Vagina (tissue), 2 donors: ENCODE measurements around the gene VPS41. TPM values are rescaled to one million over a fixed set of nuclear protein-coding genes. Genes with fewer than 3 reads are reported as not detected.

Source experiments
- DNase-seq, 2 donors: peaks; one replicate each; pipeline ENCODE4 v3.0.0-alpha.2; 2017; ENCODE audit errors: extremely low spot score in 2 of 2
- H3K27ac ChIP-seq: fragments of 200-600 bp; sonication (generic); one replicate; pipeline ENCODE4 v1.5.1; 2019
- H3K27me3 ChIP-seq: fragments of 200-600 bp; sonication (generic); one replicate; pipeline ENCODE4 v1.5.1; 2019
- H3K36me3 ChIP-seq, 2 donors: fragments of 200-600 bp; sonication (generic); one replicate each; pipeline ENCODE4 v1.5.1; 2017 to 2019
- H3K4me1 ChIP-seq: fragments of 200-600 bp; sonication (generic); one replicate; pipeline ENCODE4 v1.5.1; 2019
- H3K4me3 ChIP-seq, 2 donors: fragments of 200-600 bp; sonication (generic); 1 replicate in 1 of 2; 2 replicates in 1 of 2; pipeline ENCODE4 v1.5.1; 2016 to 2019
- H3K9me3 ChIP-seq: fragments of 200-600 bp; sonication (generic); one replicate; pipeline ENCODE4 v1.5.1; 2019
- POLR2A ChIP-seq, 2 donors: fragments of 450-650 bp; IDR thresholded peaks; one replicate each; pipeline ENCODE4 v1.6.1; 2017; ENCODE audit warnings: antibody characterized with exemption in 2 of 2, mild to moderate bottlenecking in 2 of 2, moderate library complexity in 2 of 2
- POLR2AphosphoS5 ChIP-seq, 2 donors: sonication (generic); formaldehyde crosslinking; IDR thresholded peaks; one replicate each; pipeline ENCODE4 v1.9.0; 2017; ENCODE audit warnings: antibody characterized with exemption in 2 of 2, mild to moderate bottlenecking in 2 of 2, low read depth in 1 of 2; ENCODE audit not compliant: insufficient read depth in 1 of 2
- intact Hi-C: fragments of 100-400 bp; cut with DNase I; formaldehyde crosslinking; loops from one replicate; pipeline ENCODE4 v1.15.1; 2023
- total RNA-seq: library from RNA; depleted of rRNA; stranded (reverse); fragments of >200 nt; gene quantifications from one replicate; pipeline ENCODE4 v1.2.3, GENCODE V29; 2016
- TF ChIP-seq, protein P1 (sequence below), 3 experiments: fragments of 450-650 bp in 2 of 3; fragments of 200-600 bp in 1 of 3; sonication (generic) in 1 of 3; IDR thresholded peaks; one replicate each; pipeline ENCODE4 v1.5.1; 2017 to 2019; ENCODE audit warnings: antibody characterized with exemption in 3 of 3, mild to moderate bottlenecking in 2 of 3, moderate library complexity in 2 of 3

VPS41 gene
- total RNA-seq, 1 donor from 2014 or later: 46.7 TPM

DNA sequence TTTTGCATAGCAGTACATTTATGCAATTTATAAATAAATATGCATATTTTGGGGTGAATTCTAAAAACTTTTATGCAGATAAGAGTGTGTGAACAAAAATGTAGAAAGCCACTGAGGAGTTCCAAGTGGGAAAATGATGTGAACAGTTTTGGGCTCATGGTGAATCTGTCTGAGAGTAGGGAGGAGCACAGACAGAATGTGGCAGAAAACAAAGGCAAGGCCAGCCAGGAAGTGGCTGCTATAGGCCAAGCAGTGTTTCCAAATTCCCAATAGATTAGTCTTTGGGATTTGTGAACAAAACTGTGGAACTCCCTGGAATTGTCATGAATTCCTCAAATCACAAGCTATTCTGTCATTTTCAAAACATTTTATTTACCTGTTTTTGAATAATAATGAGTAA is 204.2 kb downstream of the VPS41 start:
- H3K4me3 ChIP-seq: no peak overlapping the region
- no peaks in the 10 kb centered on the region for H3K9me3 ChIP-seq
- intact Hi-C loops: no loop called here
- H3K27ac ChIP-seq: no peak overlapping the region
- DNase-seq: no peak
- no peaks in the 10 kb centered on the region for H3K27me3 ChIP-seq
- no peak for TF ChIP-seq POLR2AphosphoS5 (IDR thresholded peaks at IDR 0.05; ENCODE audit: insufficient read depth in 1 of 2, low read depth in 1 of 2)
- TF ChIP-seq, protein P1, sequence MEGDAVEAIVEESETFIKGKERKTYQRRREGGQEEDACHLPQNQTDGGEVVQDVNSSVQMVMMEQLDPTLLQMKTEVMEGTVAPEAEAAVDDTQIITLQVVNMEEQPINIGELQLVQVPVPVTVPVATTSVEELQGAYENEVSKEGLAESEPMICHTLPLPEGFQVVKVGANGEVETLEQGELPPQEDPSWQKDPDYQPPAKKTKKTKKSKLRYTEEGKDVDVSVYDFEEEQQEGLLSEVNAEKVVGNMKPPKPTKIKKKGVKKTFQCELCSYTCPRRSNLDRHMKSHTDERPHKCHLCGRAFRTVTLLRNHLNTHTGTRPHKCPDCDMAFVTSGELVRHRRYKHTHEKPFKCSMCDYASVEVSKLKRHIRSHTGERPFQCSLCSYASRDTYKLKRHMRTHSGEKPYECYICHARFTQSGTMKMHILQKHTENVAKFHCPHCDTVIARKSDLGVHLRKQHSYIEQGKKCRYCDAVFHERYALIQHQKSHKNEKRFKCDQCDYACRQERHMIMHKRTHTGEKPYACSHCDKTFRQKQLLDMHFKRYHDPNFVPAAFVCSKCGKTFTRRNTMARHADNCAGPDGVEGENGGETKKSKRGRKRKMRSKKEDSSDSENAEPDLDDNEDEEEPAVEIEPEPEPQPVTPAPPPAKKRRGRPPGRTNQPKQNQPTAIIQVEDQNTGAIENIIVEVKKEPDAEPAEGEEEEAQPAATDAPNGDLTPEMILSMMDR (IDR thresholded peaks at IDR 0.05): no peak
- TF ChIP-seq POLR2A (IDR thresholded peaks at IDR 0.05): no peak
- no peaks in the 10 kb centered on the region for H3K4me1 ChIP-seq
- H3K36me3 ChIP-seq: no peaks in the 10 kb centered on the region

- no peak overlapping the region for H3K4me3 ChIP-seq
- TF ChIP-seq POLR2A (IDR thresholded peaks at IDR 0.05): no peak
- TF ChIP-seq, protein P1 (IDR thresholded peaks at IDR 0.05): no peak
- no peak for TF ChIP-seq POLR2AphosphoS5 (IDR thresholded peaks at IDR 0.05; ENCODE audit: insufficient read depth in 1 of 2, low read depth in 1 of 2)
- no peak overlapping the region for H3K27ac ChIP-seq
- no peaks in the 10 kb centered on the region for H3K36me3 ChIP-seq
- intact Hi-C loops: no loop called here
- no peak for DNase-seq
- no peaks in the 10 kb centered on the region for H3K27me3 ChIP-seq
- no peaks in the 10 kb centered on the region for H3K4me1 ChIP-seq
- H3K9me3 ChIP-seq: no peaks in the 10 kb centered on the region
Measured at GRCh38 chr7:38704041-38704547, 204.9 kb downstream of the VPS41 start.

GRCh38 chr7:38703093-38703492 is 205.9 kb downstream of the VPS41 start:
- H3K36me3 ChIP-seq: no peaks in the 10 kb centered on the region
- H3K4me3 ChIP-seq: no peak overlapping the region
- no peaks in the 10 kb centered on the region for H3K4me1 ChIP-seq
- H3K27me3 ChIP-seq: no peaks in the 10 kb centered on the region
- intact Hi-C loops: no loop called here
- DNase-seq: no peak
- H3K9me3 ChIP-seq: no peaks in the 10 kb centered on the region
- TF ChIP-seq, protein P1 (IDR thresholded peaks at IDR 0.05): no peak
- TF ChIP-seq POLR2A (IDR thresholded peaks at IDR 0.05) (no peak), POLR2AphosphoS5 (IDR thresholded peaks at IDR 0.05; ENCODE audit: insufficient read depth in 1 of 2, low read depth in 1 of 2) (no peak)
- no peak overlapping the region for H3K27ac ChIP-seq

DNA sequence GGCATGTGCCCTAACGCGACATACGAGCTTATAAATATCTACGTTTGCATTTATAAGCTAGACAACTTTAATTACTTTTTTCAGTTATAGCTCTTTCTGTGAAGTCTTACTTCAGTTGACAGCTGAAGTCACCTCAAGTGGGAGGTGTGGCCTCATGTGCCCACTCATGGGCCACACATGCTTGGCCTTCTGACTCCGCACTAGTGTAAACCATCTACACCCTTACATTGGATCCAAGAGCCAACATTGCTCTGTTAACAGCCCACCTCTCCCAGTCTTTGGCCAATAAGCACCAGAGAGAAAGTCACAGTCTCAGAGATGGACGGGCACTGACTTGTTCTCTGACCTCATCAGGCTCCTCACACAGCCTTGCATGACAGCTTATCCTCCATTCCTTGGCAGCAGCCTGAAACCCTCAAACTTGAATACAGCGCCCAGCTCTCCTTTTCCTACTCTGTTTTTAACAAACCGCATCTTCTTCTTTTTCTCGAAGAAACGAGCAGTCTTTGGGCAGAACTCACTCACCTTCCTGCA is 206.9 kb downstream of the VPS41 start:
- Histone ChIP-seq H3K4me3 (no peak overlapping the region), H3K9me3 (no peaks in the 10 kb centered on the region), H3K36me3 (no peaks in the 10 kb centered on the region), H3K27ac (no peak overlapping the region), H3K27me3 (no peaks in the 10 kb centered on the region), H3K4me1 (no peaks in the 10 kb centered on the region)
- TF ChIP-seq POLR2AphosphoS5 (IDR thresholded peaks at IDR 0.05; ENCODE audit: insufficient read depth in 1 of 2, low read depth in 1 of 2) (no peak), POLR2A (IDR thresholded peaks at IDR 0.05) (no peak)
- TF ChIP-seq, protein P1 (IDR thresholded peaks at IDR 0.05): no peak
- DNase-seq: no peak
- intact Hi-C loops: no loop called here

GRCh38 chr7:38700116-38700515 is 208.9 kb downstream of the VPS41 start:
- no peak for DNase-seq
- Histone ChIP-seq H3K27me3 (no peaks in the 10 kb centered on the region), H3K36me3 (no peaks in the 10 kb centered on the region), H3K4me3 (no peak overlapping the region), H3K4me1 (no peaks in the 10 kb centered on the region), H3K9me3 (no peaks in the 10 kb centered on the region), H3K27ac (no peak overlapping the region)
- no peak for TF ChIP-seq POLR2AphosphoS5 (IDR thresholded peaks at IDR 0.05; ENCODE audit: insufficient read depth in 1 of 2, low read depth in 1 of 2)
- intact Hi-C loops: no loop called here
